GM18507 (cell line): ENCODE data around the gene FHIP1B.
A peak's percentile ranks its signal among the peaks of the same experiment; 100 is the strongest.

ENCODE experiments used
- DNase-seq: peaks from one replicate; pipeline ENCODE4 v3.0.0; 2011; ENCODE audit warnings: low read depth; ENCODE audit not compliant: insufficient read length; ENCODE audit errors: extremely low spot score
- FAIRE-seq: peaks from 2 replicates; lab custom pipeline; 2011; peaks lifted over from hg19 to GRCh38; lab: Jason Lieb, UNC

FHIP1B gene

GRCh38 chr11:6205366-6205765 is 29.1 kb downstream of the FHIP1B start, which contains the start of gene C11orf42:
C11orf42 (plus strand) TSS chr11:6205557; CDS start chr11:6205616, 59 bp downstream.
- FAIRE-seq (no peak), DNase-seq (no peak)

GRCh38 chr11:6204706-6205105 is 29.7 kb downstream of the FHIP1B start:
- FAIRE-seq = no peak
- no peak for DNase-seq

- DNase-seq (no peak), FAIRE-seq (peak; percentile 89)
Observed at GRCh38 chr11:6203327-6203726, 31.1 kb downstream of the FHIP1B start.

DNA sequence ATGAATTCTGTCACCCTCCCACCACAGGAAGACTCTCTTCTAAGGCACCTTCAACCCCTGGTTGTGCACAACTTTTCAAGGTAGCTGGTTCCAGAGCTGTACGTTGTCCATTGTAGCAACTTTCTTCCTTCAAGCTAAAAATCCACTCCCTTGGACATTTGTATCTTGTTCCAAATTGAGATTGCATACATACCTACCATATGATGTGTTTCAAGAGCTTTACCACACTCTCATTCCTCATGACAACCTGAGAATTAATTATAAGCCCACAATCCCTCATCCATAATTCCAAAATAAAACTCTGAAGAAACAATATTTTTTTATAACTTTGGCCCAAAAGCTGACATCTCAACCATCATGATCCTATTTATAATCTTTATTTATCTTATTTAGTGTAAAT is 32.4 kb downstream of the FHIP1B start:
- FAIRE-seq (no peak), DNase-seq (no peak)

DNA sequence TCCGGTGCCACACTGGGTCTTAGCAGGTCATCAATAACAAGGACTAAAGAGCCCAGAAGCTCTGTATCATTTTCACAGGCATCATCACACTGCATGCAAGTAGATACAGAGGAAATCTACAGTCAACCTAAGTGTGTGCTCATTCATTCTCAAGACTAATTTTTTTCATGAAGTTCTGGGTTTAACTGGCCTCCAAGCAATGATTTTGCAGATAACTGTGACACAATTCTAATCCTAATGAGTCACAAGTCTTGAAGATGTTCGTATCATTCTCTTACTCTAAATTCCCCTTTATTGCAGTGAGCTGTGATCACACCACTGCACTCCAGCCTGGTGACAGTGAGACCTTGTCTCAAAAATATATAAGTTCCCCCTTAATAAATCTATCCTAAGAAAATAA is 33.0 kb downstream of the FHIP1B start:
- FAIRE-seq (no peak), DNase-seq (no peak)

DNA sequence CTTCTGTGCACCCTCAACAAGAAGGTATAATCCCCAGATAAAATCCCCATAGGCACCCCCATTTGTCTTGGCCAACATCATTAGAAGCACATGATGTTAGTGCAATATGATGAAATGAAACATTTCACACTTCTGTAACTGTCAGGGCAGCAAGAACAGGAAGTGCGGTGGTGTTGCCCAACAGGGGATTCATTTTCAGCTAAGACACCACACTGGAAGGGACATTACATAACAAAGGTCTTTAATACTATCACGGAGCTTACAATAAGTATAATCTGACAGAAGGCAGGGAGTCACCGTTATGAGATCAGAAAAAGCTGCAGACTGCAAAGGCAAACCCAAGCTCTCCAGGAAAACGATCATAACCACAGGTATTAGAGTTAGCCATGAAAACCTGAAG is 33.5 kb downstream of the FHIP1B start:
- DNase-seq = no peak
- FAIRE-seq = no peak

DNA sequence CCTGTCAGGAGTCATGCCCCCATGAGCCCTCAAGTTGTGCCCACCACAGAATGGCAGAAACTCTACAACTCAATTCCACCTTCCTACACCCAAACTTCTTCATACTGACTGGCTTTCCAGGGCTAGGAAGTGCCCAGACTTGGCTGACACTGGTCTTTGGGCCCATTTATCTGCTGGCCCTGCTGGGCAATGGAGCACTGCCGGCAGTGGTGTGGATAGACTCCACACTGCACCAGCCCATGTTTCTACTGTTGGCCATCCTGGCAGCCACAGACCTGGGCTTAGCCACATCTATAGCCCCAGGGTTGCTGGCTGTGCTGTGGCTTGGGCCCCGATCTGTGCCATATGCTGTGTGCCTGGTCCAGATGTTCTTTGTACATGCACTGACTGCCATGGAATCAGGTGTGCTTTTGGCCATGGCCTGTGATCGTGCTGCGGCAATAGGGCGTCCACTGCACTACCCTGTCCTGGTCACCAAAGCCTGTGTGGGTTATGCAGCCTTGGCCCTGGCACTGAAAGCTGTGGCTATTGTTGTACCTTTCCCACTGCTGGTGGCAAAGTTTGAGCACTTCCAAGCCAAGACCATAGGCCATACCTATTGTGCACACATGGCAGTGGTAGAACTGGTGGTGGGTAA is 35.1 kb downstream of the FHIP1B start, which contains the start of gene OR52W1:
Gene OR52W1 (plus strand): TSS at position 51 of the 637 bp plus-strand sequence. CDS start 0 bp downstream, at position 51.
- DNase-seq (no peak), FAIRE-seq (no peak)

GRCh38 chr11:6197466-6198200 is 36.8 kb downstream of the FHIP1B start:
- no peak for FAIRE-seq

DNA sequence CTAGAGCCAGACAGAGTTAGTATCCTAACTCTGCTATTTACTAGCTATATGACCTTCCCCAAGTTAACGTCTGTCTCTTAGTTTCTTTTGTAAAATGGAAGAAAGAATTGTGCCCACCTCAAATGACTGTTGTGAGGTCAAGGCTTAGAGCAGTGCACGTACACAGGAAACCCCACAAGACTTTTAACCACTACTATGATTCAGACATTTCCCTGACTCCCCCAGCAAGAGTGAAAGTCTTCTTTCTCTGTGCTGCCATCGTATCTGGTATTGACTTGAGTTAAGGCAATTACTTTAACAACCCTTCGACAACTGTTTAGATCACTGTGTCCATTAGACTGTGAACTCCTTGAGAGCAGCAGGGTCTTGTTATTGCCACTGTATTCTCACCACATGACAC is 38.0 kb downstream of the FHIP1B start:
- no peak for DNase-seq
- FAIRE-seq = no peak

More at GRCh38 chr11:6197466-6198200, 36.8 kb downstream of the FHIP1B start:
- no peak for DNase-seq

GRCh38 chr11:6194065-6194581 is 40.3 kb downstream of the FHIP1B start:
- FAIRE-seq (no peak), DNase-seq (no peak)

GRCh38 chr11:6191742-6192141 is 42.7 kb downstream of the FHIP1B start:
- DNase-seq = no peak

GRCh38 chr11:6175440-6175839 is 59.0 kb downstream of the FHIP1B start:
- no peak for FAIRE-seq

More at GRCh38 chr11:6191742-6192141, 42.7 kb downstream of the FHIP1B start:
- FAIRE-seq = no peak

DNA sequence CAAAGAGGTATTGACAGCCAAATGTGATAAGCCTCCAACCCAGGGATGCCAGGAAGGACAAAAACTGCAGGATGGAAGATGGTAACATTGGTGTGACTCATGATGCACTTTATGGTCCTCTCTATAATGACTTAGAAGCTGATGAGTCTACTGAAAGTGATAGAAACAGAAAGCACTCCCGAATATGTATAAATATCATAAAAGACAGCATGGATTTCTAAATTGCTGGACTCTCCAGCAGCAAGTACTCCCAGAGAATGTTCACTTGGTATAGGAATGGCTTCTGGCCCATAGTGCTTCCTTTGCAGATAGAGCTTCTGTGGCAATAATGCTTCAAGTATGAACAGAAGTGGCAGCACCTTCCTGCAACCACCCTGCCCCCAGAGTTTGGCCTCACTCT is 64.2 kb downstream of the FHIP1B start, which contains the start of gene OR52B2:
Gene OR52B2 (minus strand): TSS at position 101 of the 400 bp plus-strand sequence. CDS start 0 bp downstream, at position 101.
- FAIRE-seq (no peak), DNase-seq (no peak)

More at GRCh38 chr11:6175440-6175839, 59.0 kb downstream of the FHIP1B start:
- DNase-seq = no peak
